Body of pancreas (tissue), 4 donors: ENCODE measurements around the gene TOR2A. TPM values are rescaled to one million over a fixed set of nuclear protein-coding genes. Genes with fewer than 3 reads are reported as not detected.
A peak's percentile ranks its signal among the peaks of the same experiment; 100 is the strongest.
"Not testable (repeated sequence)": the region's sequence is repeated elsewhere in the genome, so short reads cannot be mapped to it uniquely, and the experiment has no call there.

ENCODE experiments used
- ATAC-seq: fragments of 150-250 bp; one replicate; pipeline ENCODE4 v1.9.1; 2016
- DNase-seq, 4 donors: peaks; one replicate each; pipeline ENCODE4 v3.0.0-alpha.2; 2019
- H3K27ac ChIP-seq, 4 donors: fragments of 200-600 bp; sonication (generic); 1 replicate in 3 of 4; 2 replicates in 1 of 4; pipeline versions ENCODE4 v1.5.1 to v1.6.1; 2016 to 2019; ENCODE audit warnings: mild to moderate bottlenecking in 1 of 4, mixed read lengths in 1 of 4, moderate library complexity in 1 of 4
- H3K27me3 ChIP-seq, 2 donors: fragments of 200-600 bp; sonication (generic); one replicate each; pipeline ENCODE4 v1.6.0; 2016; ENCODE audit warnings: mild to moderate bottlenecking in 1 of 2
- H3K36me3 ChIP-seq, 2 donors: fragments of 200-600 bp; sonication (generic); replicated peaks in 1 of 2; 2 replicates each; pipeline ENCODE4 v1.5.1; 2016; ENCODE audit warnings: low read depth in 2 of 2; ENCODE audit not compliant: insufficient read depth in 1 of 2
- H3K4me1 ChIP-seq: fragments of 200-600 bp; sonication (generic); one replicate; pipeline ENCODE4 v1.6.0; 2016
- H3K4me3 ChIP-seq, 2 donors: fragments of 200-600 bp; sonication (generic); 1 replicate in 1 of 2; 2 replicates in 1 of 2; pipeline ENCODE4 v1.5.1; 2016 to 2019
- H3K9me3 ChIP-seq, 3 donors: fragments of 200-600 bp; sonication (generic); 1 replicate in 2 of 3; 2 replicates in 1 of 3; pipeline ENCODE4 v1.5.1; 2016
- POLR2A ChIP-seq, 3 donors: fragments of 450-650 bp; IDR thresholded peaks; one replicate each; pipeline ENCODE4 v1.6.1; 2016; ENCODE audit warnings: antibody characterized with exemption in 3 of 3, mild to moderate bottlenecking in 2 of 3
- WGBS, 2 donors: methylation state at CpG; one replicate each; pipeline ENCODE4 v1.1.5; 2017; 5-methylcytosine and 5-hydroxymethylcytosine counted together
- intact Hi-C: fragments of 100-400 bp; cut with DNase I; formaldehyde crosslinking; loops from one replicate; pipeline ENCODE4 v1.15.1; 2023
- total RNA-seq, 2 donors: library from RNA; depleted of rRNA; stranded (reverse); fragments of >200 nt; gene quantifications; one replicate each; pipeline ENCODE4 v1.1.0, GENCODE V29; 2016
- TF ChIP-seq, protein P1 (sequence below), 7 experiments: fragments of 450-650 bp in 4 of 7; fragments of 200-600 bp in 3 of 7; sonication (generic) in 3 of 7; IDR thresholded peaks; one replicate each; pipeline ENCODE4 v1.5.1; 2016 to 2019; ENCODE audit warnings: antibody characterized with exemption in 7 of 7

Gene TOR2A
- total RNA-seq: 10 to 100 TPM in 1 of 2 donors, 1 to 10 TPM in 1; 8.3 to 14.2 TPM

DNA sequence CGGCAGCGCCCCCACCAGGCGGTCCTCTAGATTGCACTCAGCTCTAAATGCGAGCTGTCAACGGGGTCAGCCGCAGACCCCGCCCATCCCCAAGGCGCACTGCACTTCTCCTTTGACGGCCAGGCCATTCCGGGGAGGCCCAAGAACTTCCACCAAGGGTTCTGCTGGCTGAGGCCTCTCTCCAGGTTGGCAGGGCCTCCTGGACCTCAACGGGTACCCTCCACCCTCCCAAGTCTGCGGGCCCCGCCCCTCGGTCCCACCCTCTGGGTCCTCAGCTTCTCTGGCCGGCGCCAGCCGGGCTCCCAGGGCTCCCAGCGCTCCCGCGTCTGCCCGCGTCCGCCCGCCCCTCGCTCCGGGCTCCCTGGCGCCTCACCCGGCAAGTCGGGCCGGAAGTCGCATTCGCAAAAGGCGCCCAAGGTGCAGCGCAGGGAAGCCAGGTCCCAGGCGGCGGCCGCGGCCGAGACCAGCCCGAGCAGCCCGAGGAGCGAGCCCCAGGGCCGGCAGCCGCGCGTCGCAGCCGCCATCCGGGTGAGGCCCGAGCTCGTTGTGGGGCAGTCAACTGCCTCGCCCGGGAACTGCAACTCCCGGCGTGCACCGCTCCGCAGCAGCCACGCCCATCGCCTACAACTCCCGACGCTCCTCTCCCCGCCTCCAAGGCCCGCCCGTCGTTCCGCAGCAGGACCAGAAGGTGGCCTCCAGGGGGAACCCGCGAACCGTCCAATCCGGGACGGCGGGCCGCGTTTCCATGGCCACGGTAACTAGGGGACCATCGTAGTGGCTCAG, at the start of gene TOR2A:
TSS of gene TOR2A (minus strand) at position 548 of the 783 bp plus-strand sequence. CDS start at position 524, 24 bp downstream.
- DNase-seq (peak; percentile 97 to 98 (median 98)), ATAC-seq (peak; percentile 95)
- H3K4me1 ChIP-seq: peaks cover 7% of the 10 kb centered on the region
- H3K9me3 ChIP-seq: no peaks in the 10 kb centered on the region
- peak; percentile 77 to 80 (median 77) for TF ChIP-seq POLR2A (IDR thresholded peaks at IDR 0.05)
- TF ChIP-seq, protein P1, sequence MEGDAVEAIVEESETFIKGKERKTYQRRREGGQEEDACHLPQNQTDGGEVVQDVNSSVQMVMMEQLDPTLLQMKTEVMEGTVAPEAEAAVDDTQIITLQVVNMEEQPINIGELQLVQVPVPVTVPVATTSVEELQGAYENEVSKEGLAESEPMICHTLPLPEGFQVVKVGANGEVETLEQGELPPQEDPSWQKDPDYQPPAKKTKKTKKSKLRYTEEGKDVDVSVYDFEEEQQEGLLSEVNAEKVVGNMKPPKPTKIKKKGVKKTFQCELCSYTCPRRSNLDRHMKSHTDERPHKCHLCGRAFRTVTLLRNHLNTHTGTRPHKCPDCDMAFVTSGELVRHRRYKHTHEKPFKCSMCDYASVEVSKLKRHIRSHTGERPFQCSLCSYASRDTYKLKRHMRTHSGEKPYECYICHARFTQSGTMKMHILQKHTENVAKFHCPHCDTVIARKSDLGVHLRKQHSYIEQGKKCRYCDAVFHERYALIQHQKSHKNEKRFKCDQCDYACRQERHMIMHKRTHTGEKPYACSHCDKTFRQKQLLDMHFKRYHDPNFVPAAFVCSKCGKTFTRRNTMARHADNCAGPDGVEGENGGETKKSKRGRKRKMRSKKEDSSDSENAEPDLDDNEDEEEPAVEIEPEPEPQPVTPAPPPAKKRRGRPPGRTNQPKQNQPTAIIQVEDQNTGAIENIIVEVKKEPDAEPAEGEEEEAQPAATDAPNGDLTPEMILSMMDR (IDR thresholded peaks at IDR 0.05): peak; percentile 92 to 99 (median 99)
- 0% methylated on average over 8 to 68 of the region's 76 CpGs for WGBS, 2 donors
- H3K27me3 ChIP-seq: no peaks in the 10 kb centered on the region
- intact Hi-C loops: loop anchor here (5.0 to 10.0 kb wide), 5 partner anchors 47 to 197 kb away; partner anchors contain the start of genes AK1 and PIP5KL1
- peak within 1 kb of the TSS; percentile 63 to 70 for H3K4me3 ChIP-seq
- peak within 1 kb of the TSS; percentile 81 to 99 (median 93) for H3K27ac ChIP-seq
- H3K36me3 ChIP-seq: no peaks in the 10 kb centered on the region

DNA sequence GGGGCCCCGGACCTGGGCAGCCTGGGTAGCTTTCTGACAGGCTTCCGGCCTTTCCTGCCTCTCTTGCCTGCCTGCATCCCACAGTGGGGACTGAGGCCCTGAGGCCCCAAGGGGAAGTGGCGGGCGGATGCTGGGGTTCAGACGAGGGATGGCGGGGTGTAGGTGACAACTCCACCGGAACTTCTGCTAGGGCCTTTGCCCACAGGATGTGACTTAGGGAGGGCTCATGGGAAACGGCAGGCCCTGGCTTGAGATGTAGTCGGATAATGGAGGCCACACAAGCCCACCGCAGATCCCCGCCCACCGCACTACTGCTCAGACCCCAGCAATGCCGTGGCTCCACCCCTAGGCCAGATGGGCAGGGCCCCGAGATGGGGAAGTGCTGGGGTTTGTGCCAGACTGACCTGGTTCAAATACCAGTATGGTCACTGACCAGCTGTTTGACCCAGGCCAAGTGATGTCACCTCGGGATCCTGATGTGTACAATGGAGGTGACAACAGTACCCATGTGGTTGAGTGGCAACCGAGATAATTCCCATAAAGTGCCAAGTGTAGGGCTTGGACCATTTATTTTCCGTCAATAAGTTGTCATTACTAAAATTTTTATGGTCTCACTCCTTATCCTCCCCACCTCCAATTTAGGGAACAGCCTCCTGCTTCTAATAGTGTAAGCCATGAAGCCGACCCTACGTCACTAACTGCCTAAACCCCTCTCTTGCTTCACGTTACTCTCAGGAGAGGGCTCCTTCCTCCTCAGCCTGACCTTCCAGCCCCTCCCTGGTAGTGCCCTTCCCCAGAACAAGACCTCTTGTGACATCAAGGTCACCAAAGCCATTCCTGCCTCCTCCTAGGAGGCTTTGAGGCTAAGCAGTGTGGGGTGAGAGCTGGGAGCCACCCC, 48.3 kb upstream of the TOR2A start:
- Histone ChIP-seq H3K4me3 (no peak overlapping the region), H3K9me3 (no peaks in the 10 kb centered on the region), H3K27ac (peak overlapping the region in 2 of 4 donors; percentile 37 to 61), H3K4me1 (peaks cover 27% of the 10 kb centered on the region), H3K36me3 (peaks cover 6 to 10% of the 10 kb centered on the region in 2 donors), H3K27me3 (no peaks in the 10 kb centered on the region)
- DNase-seq (peak in 1 of 4 donors; percentile 69), ATAC-seq (no peak)
- intact Hi-C loops: loop anchor here (5.0 kb wide), 1 partner anchor 51 kb away; no protein-coding TSS in a partner anchor
- whole genome bisulfite sequencing, 2 donors: 69 to 86% methylated on average over 14 to 20 of the region's 20 CpGs
- TF ChIP-seq, protein P1 (IDR thresholded peaks at IDR 0.05): no peak
- TF ChIP-seq POLR2A (IDR thresholded peaks at IDR 0.05): no peak

DNA sequence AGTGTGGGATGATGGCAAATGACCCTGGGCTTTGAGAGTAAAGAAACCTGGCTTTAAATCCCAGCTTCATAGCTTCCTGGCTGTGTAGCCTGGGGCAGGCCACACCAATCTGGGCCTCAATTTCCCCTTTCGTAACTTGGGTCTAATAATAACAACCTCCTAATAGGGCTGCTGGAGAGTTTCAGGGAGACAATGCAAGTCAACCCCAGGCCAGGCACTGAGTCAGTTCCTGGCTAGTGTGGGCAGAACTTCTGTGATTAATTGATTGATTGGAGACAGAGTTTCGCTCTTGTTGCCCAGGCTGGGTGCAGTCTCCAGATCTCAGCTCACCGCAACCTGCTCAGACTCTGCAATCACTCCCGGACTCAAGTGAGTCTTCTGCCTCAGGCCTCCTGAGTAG, 46.7 kb upstream of the TOR2A start:
- Histone ChIP-seq H3K27ac (no peak overlapping the region), H3K9me3 (no peaks in the 10 kb centered on the region), H3K4me3 (no peak overlapping the region), H3K36me3 (no peaks in the 10 kb centered on the region), H3K27me3 (no peaks in the 10 kb centered on the region), H3K4me1 (peaks cover 11% of the 10 kb centered on the region)
- no peak for TF ChIP-seq POLR2A (IDR thresholded peaks at IDR 0.05)
- TF ChIP-seq, protein P1 (IDR thresholded peaks at IDR 0.05): no peak
- ATAC-seq (no peak), DNase-seq (no peak)
- intact Hi-C loops: loop anchor here (5.0 kb wide), 1 partner anchor 50 kb away; no protein-coding TSS in a partner anchor
- whole genome bisulfite sequencing, 2 donors: 86 to 97% methylated on average over 4 of the region's 4 CpGs

DNA sequence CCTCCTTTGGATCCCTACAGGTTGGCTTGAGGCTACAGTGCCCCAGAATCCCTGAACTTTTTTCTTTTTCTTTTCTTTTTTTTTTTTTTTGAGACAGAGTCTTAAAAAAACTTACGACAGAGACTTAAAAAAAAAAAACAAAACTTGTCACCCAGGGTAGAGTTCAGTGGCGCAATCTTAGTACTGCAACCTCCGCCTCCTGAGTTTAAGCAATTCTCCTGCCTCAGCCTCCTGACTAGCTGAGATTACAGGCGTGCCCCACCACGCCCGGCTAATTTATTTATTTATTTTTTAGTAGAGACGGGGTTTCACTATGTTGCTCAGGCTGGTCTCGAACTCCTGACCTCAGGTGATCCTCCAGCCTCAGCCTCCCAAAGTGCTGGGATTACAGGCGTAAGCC, 45.8 kb upstream of the TOR2A start:
- not testable (repeated sequence) for H3K27ac ChIP-seq, H3K4me1 ChIP-seq, H3K9me3 ChIP-seq, DNase-seq, ATAC-seq, H3K27me3 ChIP-seq, H3K4me3 ChIP-seq, H3K36me3 ChIP-seq
- intact Hi-C loops: loop anchor here (5.0 kb wide), 1 partner anchor 49 kb away; no protein-coding TSS in a partner anchor
- WGBS, 2 donors: 91 to 92% methylated on average over 9 of the region's 9 CpGs
